Coronary artery (tissue), 2 donors: ENCODE results near the gene GAB1.

Experiments used
- DNase-seq: peaks from one replicate; pipeline ENCODE4 v3.0.0-alpha.2; 2017; ENCODE audit warnings: low spot score
- H3K27ac ChIP-seq, 2 donors: fragments of 200-600 bp; sonication (generic); one replicate each; pipeline ENCODE4 v1.5.1; 2016 to 2019
- H3K4me3 ChIP-seq: fragments of 200-600 bp; sonication (generic); 2 replicates; pipeline ENCODE4 v1.5.1; 2016; ENCODE audit warnings: mild to moderate bottlenecking, moderate library complexity
- CTCF ChIP-seq: fragments of 200-600 bp; sonication (generic); IDR thresholded peaks from one replicate; pipeline ENCODE4 v1.5.1; 2019; ENCODE audit warnings: antibody characterized with exemption

Gene GAB1

GRCh38 chr4:143482840-143483239, 146.2 kb downstream of the GAB1 start:
- no peak for DNase-seq
- H3K27ac ChIP-seq: no peak overlapping the region
- TF ChIP-seq CTCF: peak; percentile 44

GRCh38 chr4:143486314-143486713, 149.6 kb downstream of the GAB1 start:
- TF ChIP-seq CTCF: no peak
- Histone ChIP-seq H3K4me3 (no peak overlapping the region), H3K27ac (no peak overlapping the region)
- DNase-seq: no peak

More at GRCh38 chr4:143482840-143483239, 146.2 kb downstream of the GAB1 start:
- no peak overlapping the region for H3K4me3 ChIP-seq

GRCh38 chr4:143488687-143489086, 152.0 kb downstream of the GAB1 start:
- no peak for TF ChIP-seq CTCF
- Histone ChIP-seq H3K4me3 (no peak overlapping the region), H3K27ac (no peak overlapping the region)
- DNase-seq: no peak

- Histone ChIP-seq H3K4me3 (no peak overlapping the region), H3K27ac (no peak overlapping the region)
- no peak for DNase-seq
- TF ChIP-seq CTCF: no peak
These were observed 152.4 kb downstream of the GAB1 start for GRCh38 chr4:143489106-143489505.

- H3K27ac ChIP-seq: no peak overlapping the region
- H3K4me3 ChIP-seq: no peak overlapping the region
- TF ChIP-seq CTCF: no peak
- DNase-seq: no peak
These were observed 161.3 kb downstream of the GAB1 start for GRCh38 chr4:143498021-143498420.

GRCh38 chr4:143502231-143502630, 165.6 kb downstream of the GAB1 start:
- H3K4me3 ChIP-seq: no peak overlapping the region
- DNase-seq: no peak
- no peak for TF ChIP-seq CTCF
- no peak overlapping the region for H3K27ac ChIP-seq

- H3K4me3 ChIP-seq: no peak overlapping the region
- TF ChIP-seq CTCF: no peak
- no peak overlapping the region for H3K27ac ChIP-seq
- no peak for DNase-seq
These were observed 169.4 kb downstream of the GAB1 start for GRCh38 chr4:143506031-143506430.
